Skeletal muscle satellite cell (primary cell): Measurements from ENCODE around the gene PDE10A.
"Not testable (repeated sequence)": the region's sequence is repeated elsewhere in the genome, so short reads cannot be mapped to it uniquely, and the experiment has no call there.

Experiments
- H3K27me3 ChIP-seq: 2 replicates; pipeline ENCODE4 v1.7.0; 2013; ENCODE audit warnings: low read length; ENCODE audit not compliant: control insufficient read depth, insufficient read depth
- H3K36me3 ChIP-seq: 2 replicates; pipeline ENCODE4 v1.7.0; 2013; ENCODE audit warnings: mild to moderate bottlenecking, control low read depth, low read length; ENCODE audit not compliant: insufficient read depth
- H3K4me1 ChIP-seq: 2 replicates; pipeline ENCODE4 v1.7.0; 2013; ENCODE audit warnings: low read length; ENCODE audit not compliant: control insufficient read depth, insufficient read depth
- H3K4me2 ChIP-seq: 2 replicates; pipeline ENCODE4 v1.7.0; 2013; ENCODE audit warnings: mild to moderate bottlenecking, low read length
- H3K4me3 ChIP-seq: 2 replicates; pipeline ENCODE4 v1.7.0; 2013; ENCODE audit warnings: low read length
- H3K9ac ChIP-seq: 2 replicates; pipeline ENCODE4 v1.7.0; 2013; ENCODE audit warnings: mild to moderate bottlenecking, low read depth, low read length, moderate library complexity
- H3K9me3 ChIP-seq: replicated peaks from 2 replicates; pipeline ENCODE4 v1.7.0; 2013; ENCODE audit warnings: mild to moderate bottlenecking, control low read depth, low read length

Gene PDE10A

GRCh38 chr6:165484178-165484889 is 178.7 kb downstream of the PDE10A start:
- peaks cover 7% of the 10 kb centered on the region for H3K4me1 ChIP-seq
- H3K4me2 ChIP-seq, result no peak overlapping the region
- H3K4me3 ChIP-seq, result no peak overlapping the region
- no peaks in the 10 kb centered on the region for H3K36me3 ChIP-seq
- no peak overlapping the region for H3K9ac ChIP-seq
- H3K27me3 ChIP-seq, result no peaks in the 10 kb centered on the region
- H3K9me3 ChIP-seq, result no peaks in the 10 kb centered on the region

- Histone ChIP-seq H3K4me1 (peaks cover 7% of the 10 kb centered on the region), H3K4me3 (no peak overlapping the region), H3K9ac (no peak overlapping the region), H3K9me3 (no peaks in the 10 kb centered on the region), H3K4me2 (no peak overlapping the region), H3K27me3 (no peaks in the 10 kb centered on the region), H3K36me3 (no peaks in the 10 kb centered on the region)
These were observed 181.1 kb downstream of the PDE10A start for GRCh38 chr6:165481921-165482320.

GRCh38 chr6:165480916-165481315 is 182.1 kb downstream of the PDE10A start:
- Histone ChIP-seq H3K27me3 (no peaks in the 10 kb centered on the region), H3K9ac (no peak overlapping the region), H3K9me3 (no peaks in the 10 kb centered on the region), H3K4me3 (no peak overlapping the region), H3K36me3 (no peaks in the 10 kb centered on the region), H3K4me1 (no peaks in the 10 kb centered on the region), H3K4me2 (no peak overlapping the region)

GRCh38 chr6:165478581-165478980 is 184.5 kb downstream of the PDE10A start:
- Histone ChIP-seq H3K4me2 (no peak overlapping the region), H3K9ac (no peak overlapping the region), H3K9me3 (no peaks in the 10 kb centered on the region), H3K36me3 (no peaks in the 10 kb centered on the region), H3K4me1 (no peaks in the 10 kb centered on the region), H3K4me3 (no peak overlapping the region), H3K27me3 (no peaks in the 10 kb centered on the region)

GRCh38 chr6:165469483-165469882 is 193.6 kb downstream of the PDE10A start:
- Histone ChIP-seq H3K4me3 (no peak overlapping the region), H3K4me1 (peaks cover 7% of the 10 kb centered on the region), H3K36me3 (no peaks in the 10 kb centered on the region), H3K9me3 (no peaks in the 10 kb centered on the region), H3K4me2 (no peak overlapping the region), H3K27me3 (no peaks in the 10 kb centered on the region), H3K9ac (no peak overlapping the region)

GRCh38 chr6:165468340-165469235 is 194.5 kb downstream of the PDE10A start:
- Histone ChIP-seq H3K9ac (no peak overlapping the region), H3K4me2 (no peak overlapping the region), H3K27me3 (no peaks in the 10 kb centered on the region), H3K9me3 (no peaks in the 10 kb centered on the region), H3K4me3 (no peak overlapping the region), H3K36me3 (no peaks in the 10 kb centered on the region), H3K4me1 (peaks cover 7% of the 10 kb centered on the region)

GRCh38 chr6:165463499-165463898 is 199.5 kb downstream of the PDE10A start:
- H3K27me3 ChIP-seq, H3K4me3 ChIP-seq, H3K4me2 ChIP-seq, H3K9me3 ChIP-seq, H3K36me3 ChIP-seq, H3K4me1 ChIP-seq, H3K9ac ChIP-seq: not testable (repeated sequence)

- H3K4me3 ChIP-seq, result not testable (repeated sequence)
These were observed 203.3 kb downstream of the PDE10A start for GRCh38 chr6:165459605-165460301.

GRCh38 chr6:165458134-165458533 is 204.9 kb downstream of the PDE10A start:
- Histone ChIP-seq H3K27me3 (no peaks in the 10 kb centered on the region), H3K9me3 (no peaks in the 10 kb centered on the region), H3K4me2 (no peak overlapping the region), H3K9ac (no peak overlapping the region), H3K36me3 (no peaks in the 10 kb centered on the region), H3K4me3 (no peak overlapping the region), H3K4me1 (no peaks in the 10 kb centered on the region)

More at GRCh38 chr6:165459605-165460301, 203.3 kb downstream of the PDE10A start:
- not testable (repeated sequence) for H3K27me3 ChIP-seq, H3K4me1 ChIP-seq, H3K9ac ChIP-seq, H3K36me3 ChIP-seq, H3K9me3 ChIP-seq
- H3K4me2 ChIP-seq, result peak overlapping the region; percentile 50

GRCh38 chr6:165456286-165456685 is 206.8 kb downstream of the PDE10A start:
- Histone ChIP-seq H3K27me3 (no peaks in the 10 kb centered on the region), H3K9me3 (no peaks in the 10 kb centered on the region), H3K36me3 (no peaks in the 10 kb centered on the region), H3K4me2 (peak overlapping the region; percentile 4), H3K4me3 (no peak overlapping the region), H3K4me1 (no peaks in the 10 kb centered on the region), H3K9ac (no peak overlapping the region)

GRCh38 chr6:165455488-165455887 is 207.6 kb downstream of the PDE10A start:
- H3K4me1 ChIP-seq, result no peaks in the 10 kb centered on the region
- H3K27me3 ChIP-seq, result no peaks in the 10 kb centered on the region
- H3K36me3 ChIP-seq, result no peaks in the 10 kb centered on the region
- no peaks in the 10 kb centered on the region for H3K9me3 ChIP-seq
- H3K9ac ChIP-seq, result no peak overlapping the region
- no peak overlapping the region for H3K4me3 ChIP-seq
- no peak overlapping the region for H3K4me2 ChIP-seq
